HG03520 (cell line): ENCODE measurements around the gene ZW10.
"Not testable (repeated sequence)": the region's sequence is repeated elsewhere in the genome, so short reads cannot be mapped to it uniquely, and the experiment has no call there.

Experiments used
- ATAC-seq: cut with Tn5 transposase; IDR thresholded peaks from one replicate; pipeline ENCODE4 v1.9.1; 2021; ENCODE audit warnings: mild to moderate bottlenecking, moderate library complexity; ENCODE audit not compliant: unreplicated experiment

ZW10 gene

GRCh38 chr11:113764527-113765219 lies 8.8 kb downstream of the ZW10 start:
- ATAC-seq = no peak

- not testable (repeated sequence) for ATAC-seq
Measured at GRCh38 chr11:113763040-113763439, 10.5 kb downstream of the ZW10 start.

GRCh38 chr11:113760241-113760640 lies 13.3 kb downstream of the ZW10 start:
- no peak for ATAC-seq

GRCh38 chr11:113752932-113753331 lies 20.6 kb downstream of the ZW10 start:
- ATAC-seq = no peak

GRCh38 chr11:113736323-113736722 lies 37.2 kb downstream of the ZW10 start:
- no peak for ATAC-seq

GRCh38 chr11:113732092-113732491 lies 41.4 kb downstream of the ZW10 start:
- ATAC-seq = no peak

GRCh38 chr11:113730887-113731726 lies 42.4 kb downstream of the ZW10 start:
- ATAC-seq = no peak

- ATAC-seq = no peak
Measured at GRCh38 chr11:113729456-113729855, 44.0 kb downstream of the ZW10 start.

GRCh38 chr11:113728814-113729213 lies 44.7 kb downstream of the ZW10 start:
- ATAC-seq = no peak

- ATAC-seq = no peak
Measured at GRCh38 chr11:113725913-113726312, 47.6 kb downstream of the ZW10 start.

- ATAC-seq = no peak
Measured at GRCh38 chr11:113725407-113725806, 48.1 kb downstream of the ZW10 start.

GRCh38 chr11:113724778-113725177 lies 48.7 kb downstream of the ZW10 start:
- ATAC-seq = no peak

- no peak for ATAC-seq
Measured at GRCh38 chr11:113723787-113724186, 49.7 kb downstream of the ZW10 start.

- no peak for ATAC-seq
Measured at GRCh38 chr11:113722934-113723333, 50.6 kb downstream of the ZW10 start.

GRCh38 chr11:113722221-113722620 lies 51.3 kb downstream of the ZW10 start:
- no peak for ATAC-seq

GRCh38 chr11:113721462-113722066 lies 51.9 kb downstream of the ZW10 start:
- no peak for ATAC-seq

- not testable (repeated sequence) for ATAC-seq
Measured at GRCh38 chr11:113720478-113720877, 53.0 kb downstream of the ZW10 start.

GRCh38 chr11:113715882-113716625 lies 57.4 kb downstream of the ZW10 start:
- no peak for ATAC-seq

GRCh38 chr11:113715273-113715672 lies 58.2 kb downstream of the ZW10 start:
- ATAC-seq = no peak

GRCh38 chr11:113710989-113711388 lies 62.5 kb downstream of the ZW10 start:
- no peak for ATAC-seq
